Body of pancreas (tissue), 4 donors: ENCODE data around the gene ALDH1B1. TPM values are rescaled to one million over a fixed set of nuclear protein-coding genes. Genes with fewer than 3 reads are reported as not detected.
A peak's percentile ranks its signal among the peaks of the same experiment; 100 is the strongest.

Experiments
- ATAC-seq: fragments of 150-250 bp; one replicate; pipeline ENCODE4 v1.9.1; 2016
- DNase-seq, 4 donors: peaks; one replicate each; pipeline ENCODE4 v3.0.0-alpha.2; 2019
- H3K27ac ChIP-seq, 4 donors: fragments of 200-600 bp; sonication (generic); 1 replicate in 3 of 4; 2 replicates in 1 of 4; pipeline versions ENCODE4 v1.5.1 to v1.6.1; 2016 to 2019; ENCODE audit warnings: mild to moderate bottlenecking in 1 of 4, mixed read lengths in 1 of 4, moderate library complexity in 1 of 4
- H3K27me3 ChIP-seq, 2 donors: fragments of 200-600 bp; sonication (generic); one replicate each; pipeline ENCODE4 v1.6.0; 2016; ENCODE audit warnings: mild to moderate bottlenecking in 1 of 2
- H3K36me3 ChIP-seq, 2 donors: fragments of 200-600 bp; sonication (generic); replicated peaks in 1 of 2; 2 replicates each; pipeline ENCODE4 v1.5.1; 2016; ENCODE audit warnings: low read depth in 2 of 2; ENCODE audit not compliant: insufficient read depth in 1 of 2
- H3K4me1 ChIP-seq: fragments of 200-600 bp; sonication (generic); one replicate; pipeline ENCODE4 v1.6.0; 2016
- H3K4me3 ChIP-seq, 2 donors: fragments of 200-600 bp; sonication (generic); 1 replicate in 1 of 2; 2 replicates in 1 of 2; pipeline ENCODE4 v1.5.1; 2016 to 2019
- H3K9me3 ChIP-seq, 3 donors: fragments of 200-600 bp; sonication (generic); 1 replicate in 2 of 3; 2 replicates in 1 of 3; pipeline ENCODE4 v1.5.1; 2016
- POLR2A ChIP-seq, 3 donors: fragments of 450-650 bp; IDR thresholded peaks; one replicate each; pipeline ENCODE4 v1.6.1; 2016; ENCODE audit warnings: antibody characterized with exemption in 3 of 3, mild to moderate bottlenecking in 2 of 3
- WGBS, 2 donors: methylation state at CpG; one replicate each; pipeline ENCODE4 v1.1.5; 2017; 5-methylcytosine and 5-hydroxymethylcytosine counted together
- intact Hi-C: fragments of 100-400 bp; cut with DNase I; formaldehyde crosslinking; loops from one replicate; pipeline ENCODE4 v1.15.1; 2023
- total RNA-seq, 2 donors: library from RNA; depleted of rRNA; stranded (reverse); fragments of >200 nt; gene quantifications; one replicate each; pipeline ENCODE4 v1.1.0, GENCODE V29; 2016
- TF ChIP-seq, protein P1 (sequence below), 7 experiments: fragments of 450-650 bp in 4 of 7; fragments of 200-600 bp in 3 of 7; sonication (generic) in 3 of 7; IDR thresholded peaks; one replicate each; pipeline ENCODE4 v1.5.1; 2016 to 2019; ENCODE audit warnings: antibody characterized with exemption in 7 of 7

Gene ALDH1B1
- total RNA-seq, 2 donors from 2014 or later: 11.7 to 17.5 TPM

GRCh38 chr9:38414040-38414723 lies 21.7 kb downstream of the ALDH1B1 start:
- H3K27me3 ChIP-seq: no peaks in the 10 kb centered on the region
- TF ChIP-seq, protein P1, sequence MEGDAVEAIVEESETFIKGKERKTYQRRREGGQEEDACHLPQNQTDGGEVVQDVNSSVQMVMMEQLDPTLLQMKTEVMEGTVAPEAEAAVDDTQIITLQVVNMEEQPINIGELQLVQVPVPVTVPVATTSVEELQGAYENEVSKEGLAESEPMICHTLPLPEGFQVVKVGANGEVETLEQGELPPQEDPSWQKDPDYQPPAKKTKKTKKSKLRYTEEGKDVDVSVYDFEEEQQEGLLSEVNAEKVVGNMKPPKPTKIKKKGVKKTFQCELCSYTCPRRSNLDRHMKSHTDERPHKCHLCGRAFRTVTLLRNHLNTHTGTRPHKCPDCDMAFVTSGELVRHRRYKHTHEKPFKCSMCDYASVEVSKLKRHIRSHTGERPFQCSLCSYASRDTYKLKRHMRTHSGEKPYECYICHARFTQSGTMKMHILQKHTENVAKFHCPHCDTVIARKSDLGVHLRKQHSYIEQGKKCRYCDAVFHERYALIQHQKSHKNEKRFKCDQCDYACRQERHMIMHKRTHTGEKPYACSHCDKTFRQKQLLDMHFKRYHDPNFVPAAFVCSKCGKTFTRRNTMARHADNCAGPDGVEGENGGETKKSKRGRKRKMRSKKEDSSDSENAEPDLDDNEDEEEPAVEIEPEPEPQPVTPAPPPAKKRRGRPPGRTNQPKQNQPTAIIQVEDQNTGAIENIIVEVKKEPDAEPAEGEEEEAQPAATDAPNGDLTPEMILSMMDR (IDR thresholded peaks at IDR 0.05): no peak
- no peak for TF ChIP-seq POLR2A (IDR thresholded peaks at IDR 0.05)
- H3K4me1 ChIP-seq: no peaks in the 10 kb centered on the region
- ATAC-seq: no peak
- H3K36me3 ChIP-seq: no peaks in the 10 kb centered on the region
- no peaks in the 10 kb centered on the region for H3K9me3 ChIP-seq
- 44 to 59% methylated on average over 21 to 24 of the region's 24 CpGs for WGBS, 2 donors
- H3K4me3 ChIP-seq: no peak overlapping the region
- intact Hi-C loops: no loop called here
- no peak for DNase-seq
- no peak overlapping the region for H3K27ac ChIP-seq

DNA sequence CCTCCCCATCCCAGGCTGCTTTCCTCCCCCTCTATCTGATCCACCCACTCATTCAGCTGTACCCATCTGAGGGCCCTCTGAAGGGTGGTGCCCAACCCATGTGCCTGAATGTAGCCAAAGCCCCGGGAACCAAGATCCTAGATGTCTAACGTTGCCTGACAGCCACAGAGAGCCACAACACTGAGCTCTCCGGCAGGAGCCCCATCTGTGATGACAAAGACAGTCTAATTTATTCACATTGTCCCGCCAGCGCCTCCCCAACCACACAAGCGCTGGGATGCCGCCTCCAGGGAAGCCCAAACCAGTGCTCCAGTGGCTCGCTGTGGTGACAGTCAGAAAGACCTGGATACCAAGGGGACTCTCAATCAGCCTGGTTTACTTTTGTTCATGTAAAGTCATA lies 23.4 kb downstream of the ALDH1B1 start:
- TF ChIP-seq, protein P1 (IDR thresholded peaks at IDR 0.05): no peak
- TF ChIP-seq POLR2A (IDR thresholded peaks at IDR 0.05): no peak
- WGBS, 2 donors: 88% methylated on average over 8 of the region's 8 CpGs
- no peak for ATAC-seq
- Histone ChIP-seq H3K36me3 (no peaks in the 10 kb centered on the region), H3K9me3 (no peaks in the 10 kb centered on the region), H3K27me3 (no peaks in the 10 kb centered on the region), H3K4me1 (no peaks in the 10 kb centered on the region), H3K4me3 (no peak overlapping the region), H3K27ac (no peak overlapping the region)
- DNase-seq: no peak
- intact Hi-C loops: no loop called here

GRCh38 chr9:38416461-38416860 lies 24.0 kb downstream of the ALDH1B1 start:
- 59 to 63% methylated on average over 4 of the region's 4 CpGs for WGBS, 2 donors
- Histone ChIP-seq H3K4me1 (no peaks in the 10 kb centered on the region), H3K36me3 (no peaks in the 10 kb centered on the region), H3K4me3 (no peak overlapping the region), H3K27ac (no peak overlapping the region), H3K9me3 (no peaks in the 10 kb centered on the region), H3K27me3 (no peaks in the 10 kb centered on the region)
- DNase-seq (no peak), ATAC-seq (no peak)
- TF ChIP-seq, protein P1 (IDR thresholded peaks at IDR 0.05): no peak
- TF ChIP-seq POLR2A (IDR thresholded peaks at IDR 0.05): no peak
- intact Hi-C loops: no loop called here

DNA sequence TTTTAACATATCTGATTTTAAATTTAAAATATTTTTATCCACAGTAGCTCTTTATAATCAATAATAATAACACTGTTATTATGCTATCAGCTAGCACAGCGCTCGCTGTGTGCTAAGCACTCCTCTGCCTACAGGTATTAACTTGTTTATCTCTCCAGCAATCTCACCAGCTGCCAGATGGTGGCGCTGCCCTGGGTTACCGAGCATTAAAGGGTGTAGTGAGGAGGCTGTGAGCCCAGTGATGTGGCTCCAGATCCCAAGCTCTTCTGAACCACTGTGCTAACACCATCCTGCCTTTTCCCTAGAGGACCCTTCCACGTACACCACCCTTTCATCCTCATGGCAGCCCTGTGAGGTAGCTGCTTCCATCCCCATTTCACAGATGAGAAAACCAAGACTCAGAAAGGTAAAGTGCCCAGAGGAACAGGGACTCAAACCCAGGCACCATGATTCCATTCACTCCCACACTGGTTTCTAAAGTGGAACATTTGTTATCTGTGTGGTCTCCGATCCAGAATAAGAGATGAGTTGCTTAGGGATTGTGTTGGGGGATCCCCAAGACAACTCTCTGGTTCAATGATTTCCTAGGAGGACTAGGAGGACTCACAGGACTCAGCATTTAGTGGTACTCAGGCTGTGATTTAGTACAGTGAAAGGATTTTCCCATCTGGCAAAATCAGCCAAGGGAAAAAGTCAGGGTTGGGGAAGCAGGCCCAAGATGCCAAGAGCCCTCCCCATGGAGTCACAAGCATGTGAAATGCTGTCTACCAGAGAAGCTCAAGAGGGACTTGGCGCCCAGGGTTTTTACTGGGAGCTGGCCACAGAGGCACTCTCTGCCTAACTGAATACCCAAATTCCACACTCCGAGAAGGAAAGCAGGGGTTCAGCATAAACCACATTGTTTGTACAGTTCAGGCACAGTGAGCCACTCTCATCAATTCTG lies 24.8 kb downstream of the ALDH1B1 start:
- ATAC-seq (no peak), DNase-seq (peak in 1 of 4 donors; percentile 43)
- no peaks in the 10 kb centered on the region for H3K36me3 ChIP-seq
- H3K4me1 ChIP-seq: no peaks in the 10 kb centered on the region
- intact Hi-C loops: no loop called here
- no peak for TF ChIP-seq POLR2A (IDR thresholded peaks at IDR 0.05)
- TF ChIP-seq, protein P1 (IDR thresholded peaks at IDR 0.05): peak in 5 of 7 experiments; percentile 14 to 32 (median 27)
- H3K27me3 ChIP-seq: no peaks in the 10 kb centered on the region
- no peak overlapping the region for H3K4me3 ChIP-seq
- no peaks in the 10 kb centered on the region for H3K9me3 ChIP-seq
- H3K27ac ChIP-seq: no peak overlapping the region
- WGBS, 2 donors: 68 to 72% methylated on average over 8 of the region's 8 CpGs
